Measurements from ENCODE around the gene SLC4A8.

The SLC4A8 gene

DNA sequence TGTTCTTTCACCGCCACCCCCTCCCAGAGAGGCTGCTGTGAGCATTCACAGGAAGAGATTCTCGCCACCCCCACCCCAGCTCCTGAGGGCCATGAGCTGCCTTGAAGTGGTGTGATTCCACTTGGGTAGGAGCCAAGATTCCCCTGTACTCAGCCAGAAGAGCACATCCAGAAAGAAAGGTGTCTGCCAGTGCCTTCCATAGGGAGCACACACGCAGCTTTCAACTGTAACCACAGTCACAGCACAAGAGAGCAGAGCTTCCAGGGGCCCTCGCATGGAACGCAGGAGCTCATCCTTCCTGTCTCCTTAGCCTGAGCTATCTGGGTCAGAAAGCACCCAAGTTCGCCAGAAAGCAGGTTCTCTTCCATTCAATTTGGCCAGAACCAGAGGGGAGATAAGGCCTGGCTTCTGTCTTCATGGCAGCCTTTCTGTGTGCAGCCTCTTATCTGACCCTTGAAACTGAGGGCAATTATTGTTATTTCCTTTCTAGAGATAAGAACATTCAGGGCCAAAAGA is 99.8 kb downstream of the SLC4A8 start:
- no peak for DNase-seq (ENCODE audit: low read depth)
- H3K4me3 ChIP-seq (ENCODE audit: control insufficient read depth, low read depth, low read length), result no peak overlapping the region
- TF ChIP-seq, protein P1, sequence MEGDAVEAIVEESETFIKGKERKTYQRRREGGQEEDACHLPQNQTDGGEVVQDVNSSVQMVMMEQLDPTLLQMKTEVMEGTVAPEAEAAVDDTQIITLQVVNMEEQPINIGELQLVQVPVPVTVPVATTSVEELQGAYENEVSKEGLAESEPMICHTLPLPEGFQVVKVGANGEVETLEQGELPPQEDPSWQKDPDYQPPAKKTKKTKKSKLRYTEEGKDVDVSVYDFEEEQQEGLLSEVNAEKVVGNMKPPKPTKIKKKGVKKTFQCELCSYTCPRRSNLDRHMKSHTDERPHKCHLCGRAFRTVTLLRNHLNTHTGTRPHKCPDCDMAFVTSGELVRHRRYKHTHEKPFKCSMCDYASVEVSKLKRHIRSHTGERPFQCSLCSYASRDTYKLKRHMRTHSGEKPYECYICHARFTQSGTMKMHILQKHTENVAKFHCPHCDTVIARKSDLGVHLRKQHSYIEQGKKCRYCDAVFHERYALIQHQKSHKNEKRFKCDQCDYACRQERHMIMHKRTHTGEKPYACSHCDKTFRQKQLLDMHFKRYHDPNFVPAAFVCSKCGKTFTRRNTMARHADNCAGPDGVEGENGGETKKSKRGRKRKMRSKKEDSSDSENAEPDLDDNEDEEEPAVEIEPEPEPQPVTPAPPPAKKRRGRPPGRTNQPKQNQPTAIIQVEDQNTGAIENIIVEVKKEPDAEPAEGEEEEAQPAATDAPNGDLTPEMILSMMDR (conservative IDR thresholded peaks at IDR 0.05; ENCODE audit: control insufficient read depth, insufficient read depth, low read depth, low read length), result no peak

DNA sequence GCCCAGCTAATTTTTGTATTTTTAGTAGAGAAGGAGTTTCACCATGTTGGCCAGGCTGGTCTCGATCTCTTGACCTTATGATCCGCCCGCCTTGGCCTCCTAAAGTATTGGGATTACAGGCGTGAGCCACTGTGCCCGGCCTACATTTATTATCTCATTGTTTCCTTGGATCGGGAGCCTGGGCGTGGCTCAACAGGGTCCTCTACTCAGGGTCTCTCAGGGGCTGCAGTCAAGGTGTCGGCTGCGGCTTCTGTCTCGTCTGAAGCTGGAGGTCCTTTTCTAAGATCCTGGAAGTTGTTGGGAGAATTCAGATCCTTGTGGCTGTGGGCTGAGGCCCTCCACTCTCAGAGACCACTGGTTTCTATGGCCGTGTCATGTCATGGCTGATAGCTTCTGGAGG is 100.9 kb downstream of the SLC4A8 start:
- no peak overlapping the region for H3K4me3 ChIP-seq (ENCODE audit: control insufficient read depth, low read depth, low read length)
- DNase-seq (ENCODE audit: low read depth), result no peak
- TF ChIP-seq, protein P1 (conservative IDR thresholded peaks at IDR 0.05; ENCODE audit: control insufficient read depth, insufficient read depth, low read depth, low read length), result no peak

DNA sequence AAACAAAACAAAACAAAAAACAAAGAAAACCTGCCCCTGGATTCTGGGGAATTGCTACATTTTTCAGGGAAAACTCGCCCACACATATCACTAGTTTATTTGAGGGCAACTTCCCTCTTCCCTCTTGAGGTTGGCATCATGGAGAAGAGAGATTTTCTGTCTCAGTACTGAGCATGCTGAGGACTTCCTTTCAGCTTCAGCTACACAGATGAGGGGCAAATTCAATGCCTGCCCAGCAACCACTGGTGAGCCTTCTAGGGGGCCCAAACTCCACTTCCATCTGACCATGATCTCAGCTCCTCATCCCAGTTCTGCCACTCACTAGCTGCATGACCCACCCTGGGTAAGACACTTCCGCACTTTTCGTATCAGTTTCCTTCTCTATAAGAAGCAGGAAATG is 103.3 kb downstream of the SLC4A8 start:
- no peak for DNase-seq (ENCODE audit: low read depth)
- TF ChIP-seq, protein P1 (conservative IDR thresholded peaks at IDR 0.05; ENCODE audit: control insufficient read depth, insufficient read depth, low read depth, low read length), result no peak

DNA sequence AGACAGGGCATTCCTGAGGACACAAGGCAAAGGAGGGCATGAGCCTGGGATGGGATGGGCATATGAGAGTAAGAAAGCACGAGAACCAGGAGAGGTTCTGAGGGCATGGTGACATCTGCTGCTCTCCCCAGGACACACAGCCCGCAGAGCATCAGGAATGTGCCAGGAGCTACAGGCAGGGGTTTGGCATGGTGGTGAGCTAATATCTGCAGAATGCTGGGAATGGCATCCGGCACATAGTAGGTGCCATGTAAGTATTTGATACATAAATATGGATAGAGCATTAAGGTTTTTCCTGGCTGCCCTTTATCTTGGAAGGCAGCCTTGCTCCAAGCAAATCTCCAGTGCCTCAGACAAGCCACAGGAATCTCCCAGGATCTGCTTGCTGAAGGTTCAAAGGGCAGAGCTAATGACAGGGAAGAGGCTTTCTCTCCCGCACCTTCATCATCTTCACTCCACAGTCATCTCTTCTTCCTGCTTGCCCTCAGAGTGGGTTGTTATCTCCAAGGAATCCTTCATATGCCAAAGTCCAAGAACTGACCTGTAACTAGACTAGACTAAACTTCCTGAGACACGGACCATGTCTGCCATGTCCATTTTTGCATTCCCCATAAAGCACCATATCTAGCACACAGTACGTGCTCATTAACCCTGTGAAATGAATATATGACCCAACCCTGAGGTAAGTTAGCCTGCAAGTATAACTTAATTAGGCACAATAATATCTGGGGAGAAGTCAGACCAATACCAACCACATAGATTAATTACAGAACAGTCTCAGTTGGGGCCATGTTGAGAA is 104.4 kb downstream of the SLC4A8 start:
- no peak overlapping the region for H3K4me3 ChIP-seq (ENCODE audit: control insufficient read depth, low read depth, low read length)
- TF ChIP-seq, protein P1 (conservative IDR thresholded peaks at IDR 0.05; ENCODE audit: control insufficient read depth, insufficient read depth, low read depth, low read length), result no peak
- DNase-seq (ENCODE audit: low read depth), result no peak

More for the DNA sequence above, 103.3 kb downstream of the SLC4A8 start:
- H3K4me3 ChIP-seq (ENCODE audit: control insufficient read depth, low read depth, low read length), result no peak overlapping the region

DNA sequence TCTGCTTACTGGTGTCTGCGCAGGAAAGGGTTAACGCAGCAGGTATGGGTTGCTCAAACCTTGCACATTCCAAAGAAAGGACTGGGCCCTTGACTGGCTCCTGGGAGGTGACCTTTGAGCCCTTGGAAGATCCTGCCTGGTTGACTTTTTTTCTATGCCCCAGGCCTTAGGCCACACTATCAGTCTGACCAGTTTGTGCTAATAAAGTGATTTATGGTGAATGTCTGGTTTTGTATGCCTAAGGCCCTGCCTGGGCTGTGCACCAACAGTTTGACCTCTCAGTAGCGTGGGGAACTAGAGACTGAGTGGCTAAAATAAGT is 105.0 kb downstream of the SLC4A8 start:
- DNase-seq (ENCODE audit: low read depth), result no peak
- TF ChIP-seq, protein P1 (conservative IDR thresholded peaks at IDR 0.05; ENCODE audit: control insufficient read depth, insufficient read depth, low read depth, low read length), result no peak
- H3K4me3 ChIP-seq (ENCODE audit: control insufficient read depth, low read depth, low read length), result no peak overlapping the region

DNA sequence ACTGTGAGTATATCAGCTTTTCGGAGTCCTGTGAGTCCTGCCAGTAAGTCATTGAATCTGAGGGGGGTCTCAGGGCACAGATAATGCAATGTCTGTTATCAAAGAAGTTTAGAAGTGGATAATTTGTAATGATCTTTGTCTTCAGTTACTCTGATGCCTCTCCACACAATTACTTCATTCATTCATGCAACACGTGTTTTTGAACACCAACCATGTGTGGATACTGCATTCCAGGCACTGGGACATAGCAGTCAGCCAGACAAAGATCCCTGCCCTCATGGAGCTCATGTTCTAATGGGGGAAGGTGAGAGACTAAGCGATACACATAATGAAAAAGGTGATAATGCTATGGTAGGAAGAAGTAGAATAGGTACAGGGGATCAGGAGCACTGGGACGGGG is 105.6 kb downstream of the SLC4A8 start:
- no peak overlapping the region for H3K4me3 ChIP-seq (ENCODE audit: control insufficient read depth, low read depth, low read length)
- DNase-seq (ENCODE audit: low read depth), result no peak
- TF ChIP-seq, protein P1 (conservative IDR thresholded peaks at IDR 0.05; ENCODE audit: control insufficient read depth, insufficient read depth, low read depth, low read length), result no peak
